IMR-90 (cell line): ENCODE data around the gene ATL2. TPM values are rescaled to one million over a fixed set of nuclear protein-coding genes. Genes with fewer than 3 reads are reported as not detected.

Experiments
- ATAC-seq: fragments of 200-7000 bp; cut with Tn5 transposase; 2 replicates; pipeline ENCODE4 v1.9.1; 2020; ENCODE audit warnings: low read depth, mild to moderate bottlenecking, moderate library complexity
- BruUV-seq: library from RNA; stranded (reverse); fragments of 400-500 nt; replicated peaks from 2 replicates; lab custom pipeline; 2021; lab: Mats Ljungman, UMichigan
- CTCF ChIA-PET: fragments of 300-600 bp; formaldehyde crosslinking; extraction: SDS; loops from one replicate; lab custom pipeline; 2021; ENCODE audit warnings: antibody characterized with exemption; lab: Yijun Ruan, JAX
- POLR2A ChIA-PET: fragments of 300-600 bp; sonication (Branson Sonifier 250); formaldehyde crosslinking; loops from one replicate; lab custom pipeline; 2022; ENCODE audit warnings: antibody characterized with exemption; ENCODE audit not compliant: unreplicated experiment; lab: Charles Lee
- DNase-seq: peaks from one replicate; pipeline ENCODE4 v3.0.0; 2013
- H2AFZ ChIP-seq: replicated peaks from 2 replicates; pipeline ENCODE3; 2013; ENCODE audit warnings: low read length, mild to moderate bottlenecking; ENCODE audit not compliant: poor library complexity
- H2AK5ac ChIP-seq: 2 replicates; pipeline ENCODE4 v1.6.1; 2013; ENCODE audit warnings: low read depth, low read length, inconsistent platforms
- H2AK9ac ChIP-seq: replicated peaks from 2 replicates; pipeline ENCODE3; 2013; ENCODE audit warnings: mild to moderate bottlenecking, low read depth, low read length, moderate library complexity; ENCODE audit not compliant: poor library complexity
- H2BK120ac ChIP-seq: 2 replicates; pipeline ENCODE4 v1.6.1; 2013; ENCODE audit warnings: low read depth, low read length, inconsistent platforms
- H2BK15ac ChIP-seq: 3 replicates; pipeline ENCODE4 v1.6.1; 2013; ENCODE audit warnings: low read depth, low read length, inconsistent platforms
- H2BK20ac ChIP-seq: 2 replicates; pipeline ENCODE4 v1.6.1; 2013; ENCODE audit warnings: low read depth, mild to moderate bottlenecking, inconsistent platforms, low read length, moderate library complexity
- H2BK5ac ChIP-seq: 2 replicates; pipeline ENCODE4 v1.6.1; 2013; ENCODE audit warnings: mild to moderate bottlenecking, low read depth, low read length, inconsistent platforms; ENCODE audit not compliant: poor library complexity, severe bottlenecking
- H3K14ac ChIP-seq: replicated peaks from 2 replicates; pipeline ENCODE4 v1.6.1; 2013; ENCODE audit warnings: low read depth, low read length, inconsistent platforms
- H3K18ac ChIP-seq: 2 replicates; pipeline ENCODE4 v1.6.1; 2013; ENCODE audit warnings: low read depth, low read length, control low read depth
- H3K23ac ChIP-seq: 2 replicates; pipeline ENCODE4 v1.6.1; 2013; ENCODE audit warnings: low read depth, low read length, inconsistent platforms
- H3K27ac ChIP-seq: 2 replicates; pipeline ENCODE4 v1.5.1; 2013; ENCODE audit warnings: mild to moderate bottlenecking, control low read depth, low read length; ENCODE audit not compliant: insufficient read depth
- H3K27me3 ChIP-seq: 2 replicates; pipeline ENCODE4 v1.6.1; 2013; ENCODE audit warnings: low read length; ENCODE audit not compliant: control insufficient read depth, insufficient read depth
- H3K36me3 ChIP-seq: 2 replicates; pipeline ENCODE4 v1.6.1; 2013; ENCODE audit warnings: low read length, mixed read lengths; ENCODE audit not compliant: control insufficient read depth, insufficient read depth
- H3K4ac ChIP-seq: 2 replicates; pipeline ENCODE4 v1.6.1; 2013; ENCODE audit warnings: low read depth, low read length, inconsistent platforms
- H3K4me1 ChIP-seq: 2 replicates; pipeline ENCODE4 v1.6.1; 2013; ENCODE audit warnings: low read length, mixed read lengths; ENCODE audit not compliant: control insufficient read depth, insufficient read depth
- H3K4me2 ChIP-seq: 2 replicates; pipeline ENCODE4 v1.6.1; 2013; ENCODE audit warnings: low read depth, mild to moderate bottlenecking, control low read depth, low read length, moderate library complexity
- H3K4me3 ChIP-seq: 2 replicates; pipeline ENCODE4 v1.5.1; 2013; ENCODE audit warnings: low read depth, mild to moderate bottlenecking, control low read depth, low read length, moderate library complexity; ENCODE audit not compliant: insufficient read depth
- H3K56ac ChIP-seq: 2 replicates; pipeline ENCODE4 v1.6.1; 2013; ENCODE audit warnings: low read length, inconsistent platforms; ENCODE audit not compliant: insufficient read depth; ENCODE audit errors: extremely low read depth
- H3K79me1 ChIP-seq, 2 experiments: 2 replicates each; pipeline ENCODE4 v1.6.1; 2013; ENCODE audit warnings: low read length in 2 of 2, inconsistent platforms in 1 of 2, low read depth in 1 of 2
- H3K9ac ChIP-seq: 2 replicates; pipeline ENCODE4 v1.6.1; 2013; ENCODE audit warnings: low read depth, low read length, control low read depth
- H3K9me1 ChIP-seq: 2 replicates; pipeline ENCODE4 v1.6.1; 2013; ENCODE audit warnings: low read length, inconsistent platforms; ENCODE audit not compliant: insufficient read depth
- H3K9me3 ChIP-seq: 2 replicates; pipeline ENCODE4 v1.6.1; 2013; ENCODE audit warnings: low read length; ENCODE audit not compliant: control insufficient read depth, insufficient read depth
- H4K20me1 ChIP-seq: 2 replicates; pipeline ENCODE4 v1.6.1; 2013; ENCODE audit warnings: low read length, inconsistent platforms; ENCODE audit not compliant: insufficient read depth
- H4K5ac ChIP-seq: 2 replicates; pipeline ENCODE4 v1.6.1; 2013; ENCODE audit warnings: mild to moderate bottlenecking, low read depth, low read length, control low read depth
- H4K8ac ChIP-seq, 2 experiments: 2 replicates each; pipeline ENCODE4 v1.6.1; 2013; ENCODE audit warnings: low read depth in 2 of 2, low read length in 2 of 2, control low read depth in 1 of 2, inconsistent platforms in 1 of 2
- H4K91ac ChIP-seq: 2 replicates; pipeline ENCODE4 v1.6.1; 2013; ENCODE audit warnings: low read depth, low read length, inconsistent platforms; ENCODE audit not compliant: insufficient read depth
- BHLHE40 ChIP-seq: fragments of 150-350 bp; IDR thresholded peaks from 2 replicates; pipeline ENCODE4 v1.6.1; 2016; ENCODE audit warnings: mild to moderate bottlenecking, low read depth, low read length
- CTCF ChIP-seq: conservative IDR thresholded peaks from 2 replicates; pipeline ENCODE4 v1.5.1; 2012; ENCODE audit warnings: mild to moderate bottlenecking, low read depth, low read length, improper control_type of control experiment
- NFE2L2 ChIP-seq: fragments of 150-350 bp; IDR thresholded peaks from 2 replicates; pipeline ENCODE4 v1.6.1; 2016; ENCODE audit warnings: low read depth, mild to moderate bottlenecking, low read length
- WGBS, 2 experiments: methylation state at CpG; one replicate each; pipeline versions ENCODE4 v1.1.5 to v1.1.7; 2013; ENCODE audit warnings: missing lambda C conversion rate in 2 of 2; ENCODE audit not compliant: insufficient read length in 1 of 2; ENCODE audit errors: extremely low coverage in 2 of 2; 5-methylcytosine and 5-hydroxymethylcytosine counted together
- dilution Hi-C: fragments of 300-500 bp; cut with HindIII; formaldehyde crosslinking; loops from one replicate; pipeline ENCODE4 v1.14.3; 2018; ENCODE audit warnings: low sequenced_read_pairs; ENCODE audit not compliant: unreplicated experiment
- in situ Hi-C: fragments of 300-500 bp; cut with MboI; formaldehyde crosslinking; loops from 3 replicates; pipeline ENCODE4 v1.14.3; 2019; ENCODE audit warnings: low sequenced_read_pairs, inconsistent platforms, mixed read lengths
- intact Hi-C: fragments of 100-400 bp; cut with micrococcal nuclease; formaldehyde crosslinking; loops from 2 replicates; pipeline ENCODE4 v1.10.0; 2022
- polyA plus RNA-seq, 3 experiments: library from polyadenylated mRNA; depleted of rRNA; stranded (reverse); fragments of >200 nt; gene quantifications; 2 replicates each; pipeline ENCODE4 v1.2.3, GENCODE V29; 2012; ENCODE audit warnings: low replicate concordance in 1 of 3
- total RNA-seq: library from RNA; depleted of rRNA; stranded (reverse); fragments of >200 nt; gene quantifications from 2 replicates; pipeline ENCODE4 v1.2.3, GENCODE V29; 2012

The ATL2 gene
- total and polyA plus RNA-seq, 2 of the 4 experiments (the other 2 are of a cell fraction): 16.0 to 62.6 TPM

- H2AK9ac ChIP-seq: no peak overlapping the region
- no peak overlapping the region for H2AK5ac ChIP-seq
- no peaks in the 10 kb centered on the region for H3K79me1 ChIP-seq
- no peak overlapping the region for H3K56ac ChIP-seq
- no peak overlapping the region for H3K9ac ChIP-seq
- H2BK15ac ChIP-seq: no peak overlapping the region
- no peaks in the 10 kb centered on the region for H3K36me3 ChIP-seq
- TF ChIP-seq NFE2L2: no peak
- TF ChIP-seq CTCF: no peak
- no peak for TF ChIP-seq BHLHE40
- no peaks in the 10 kb centered on the region for H3K9me1 ChIP-seq
- no peak overlapping the region for H3K23ac ChIP-seq
- H3K4me2 ChIP-seq: no peak overlapping the region
- H2BK120ac ChIP-seq: no peak overlapping the region
- CTCF ChIA-PET: no interaction called here
- intact Hi-C loops (no loop called here), in situ Hi-C loops (no loop called here), dilution Hi-C loops (no loop called here)
- no peak for DNase-seq
- POLR2A ChIA-PET: no interaction called here
- no peak overlapping the region for H2BK20ac ChIP-seq
- no peaks in the 10 kb centered on the region for H3K9me3 ChIP-seq
- peaks cover 16% of the 10 kb centered on the region for H3K27me3 ChIP-seq
- no peak overlapping the region for H4K5ac ChIP-seq
- no peak overlapping the region for H3K27ac ChIP-seq
- no peak for ATAC-seq
- H3K4me3 ChIP-seq: no peak overlapping the region
- H3K18ac ChIP-seq: no peak overlapping the region
- no peaks in the 10 kb centered on the region for H3K4me1 ChIP-seq
- H4K91ac ChIP-seq: no peak overlapping the region
- no TSS peak for BruUV-seq
- no peak overlapping the region for H3K4ac ChIP-seq
- no peak overlapping the region for H3K14ac ChIP-seq
- 86% methylated on average over 1 of the region's 9 CpGs; no CpG with 5 or more reads in 1 of the 2 experiments for WGBS, 2 experiments
- no peak overlapping the region for H2BK5ac ChIP-seq
- no peaks in the 10 kb centered on the region for H4K20me1 ChIP-seq
- H4K8ac ChIP-seq: no peak overlapping the region
- no peak overlapping the region for H2AFZ ChIP-seq
Measured at GRCh38 chr2:38405917-38406596, 29.0 kb upstream of the ATL2 start.
